Measurements from ENCODE around the gene DENND4A. TPM values are rescaled to one million over a fixed set of nuclear protein-coding genes. Genes with fewer than 3 reads are reported as not detected.

The DENND4A gene
- total RNA-seq, 4 donors from 2014 or later, result 21.6 to 54.0 (median 35.9) TPM

GRCh38 chr15:65806397-65806796 lies 14.3 kb upstream of the DENND4A start:
- Histone ChIP-seq H3K4me3 (no peak overlapping the region), H3K27ac (no peak overlapping the region), H3K4me1 (peaks cover 0 to 16% (median 0%) of the 10 kb centered on the region in 4 donors), H3K27me3 (no peaks in the 10 kb centered on the region), H3K9me3 (no peaks in the 10 kb centered on the region), H3K36me3 (no peaks in the 10 kb centered on the region)
- 40 to 75% methylated on average over 3 of the region's 3 CpGs for WGBS, 2 donors
- no peak for DNase-seq (ENCODE audit: low spot score in 2 of 2)
- TF ChIP-seq EP300 (IDR thresholded peaks at IDR 0.05) (no peak), POLR2A (IDR thresholded peaks at IDR 0.05) (no peak)
- TF ChIP-seq, protein P1, sequence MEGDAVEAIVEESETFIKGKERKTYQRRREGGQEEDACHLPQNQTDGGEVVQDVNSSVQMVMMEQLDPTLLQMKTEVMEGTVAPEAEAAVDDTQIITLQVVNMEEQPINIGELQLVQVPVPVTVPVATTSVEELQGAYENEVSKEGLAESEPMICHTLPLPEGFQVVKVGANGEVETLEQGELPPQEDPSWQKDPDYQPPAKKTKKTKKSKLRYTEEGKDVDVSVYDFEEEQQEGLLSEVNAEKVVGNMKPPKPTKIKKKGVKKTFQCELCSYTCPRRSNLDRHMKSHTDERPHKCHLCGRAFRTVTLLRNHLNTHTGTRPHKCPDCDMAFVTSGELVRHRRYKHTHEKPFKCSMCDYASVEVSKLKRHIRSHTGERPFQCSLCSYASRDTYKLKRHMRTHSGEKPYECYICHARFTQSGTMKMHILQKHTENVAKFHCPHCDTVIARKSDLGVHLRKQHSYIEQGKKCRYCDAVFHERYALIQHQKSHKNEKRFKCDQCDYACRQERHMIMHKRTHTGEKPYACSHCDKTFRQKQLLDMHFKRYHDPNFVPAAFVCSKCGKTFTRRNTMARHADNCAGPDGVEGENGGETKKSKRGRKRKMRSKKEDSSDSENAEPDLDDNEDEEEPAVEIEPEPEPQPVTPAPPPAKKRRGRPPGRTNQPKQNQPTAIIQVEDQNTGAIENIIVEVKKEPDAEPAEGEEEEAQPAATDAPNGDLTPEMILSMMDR (IDR thresholded peaks at IDR 0.05), result no peak

GRCh38 chr15:65805019-65805745 lies 13.1 kb upstream of the DENND4A start:
- no peaks in the 10 kb centered on the region for H3K9me3 ChIP-seq
- TF ChIP-seq EP300 (IDR thresholded peaks at IDR 0.05) (no peak), POLR2A (IDR thresholded peaks at IDR 0.05) (no peak)
- TF ChIP-seq, protein P1 (IDR thresholded peaks at IDR 0.05), result no peak
- no peaks in the 10 kb centered on the region for H3K27me3 ChIP-seq
- no peak for DNase-seq (ENCODE audit: low spot score in 2 of 2)
- H3K27ac ChIP-seq, result peak overlapping the region in 1 of 4 donors; percentile 38
- peaks cover 0 to 16% (median 0%) of the 10 kb centered on the region in 4 donors for H3K4me1 ChIP-seq
- WGBS, 2 donors, result 75 to 77% methylated on average over 5 of the region's 5 CpGs
- no peaks in the 10 kb centered on the region for H3K36me3 ChIP-seq
- H3K4me3 ChIP-seq, result no peak overlapping the region

DNA sequence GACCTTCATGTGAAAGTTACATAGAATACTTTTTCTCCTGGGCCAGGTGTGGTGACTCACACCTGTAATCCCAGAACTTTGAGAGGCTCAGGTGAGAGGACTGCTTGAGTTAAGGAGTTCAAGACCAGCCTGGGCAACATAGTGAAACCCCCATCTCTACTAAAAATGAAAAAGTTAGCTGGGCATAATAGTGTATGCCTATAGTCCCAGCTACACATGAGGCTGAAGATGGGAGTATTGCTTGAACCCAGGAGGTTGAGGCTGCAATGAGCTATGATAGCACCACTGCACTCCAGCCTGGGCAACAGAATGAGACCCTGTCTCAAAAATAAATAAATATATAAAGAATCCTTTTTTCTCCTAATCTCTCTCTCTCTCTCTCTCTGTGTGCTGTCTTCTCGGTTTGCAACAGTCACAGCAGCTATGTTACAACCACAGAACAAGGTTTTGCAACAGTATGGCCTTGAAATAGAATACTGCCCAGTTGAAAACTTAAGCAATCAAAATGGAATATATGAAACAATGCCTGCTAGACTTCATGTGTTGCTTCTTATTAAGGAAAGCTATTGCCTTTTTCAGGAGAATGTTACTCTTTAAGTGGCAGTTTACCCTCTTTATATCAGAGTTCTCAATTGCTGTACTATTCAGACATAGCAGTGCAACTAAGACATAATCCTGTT lies 12.3 kb upstream of the DENND4A start:
- DNase-seq (ENCODE audit: low spot score in 2 of 2), result no peak
- 45 to 48% methylated on average over 1 of the region's 1 CpG for WGBS, 2 donors

GRCh38 chr15:65801229-65801805 lies 9.2 kb upstream of the DENND4A start:
- no peak for DNase-seq (ENCODE audit: low spot score in 2 of 2)
- no peaks in the 10 kb centered on the region for H3K27me3 ChIP-seq
- WGBS, 2 donors, result 49 to 60% methylated on average over 2 of the region's 2 CpGs
- no peaks in the 10 kb centered on the region for H3K36me3 ChIP-seq
- H3K27ac ChIP-seq, result no peak overlapping the region
- no peaks in the 10 kb centered on the region for H3K9me3 ChIP-seq
- no peak overlapping the region for H3K4me3 ChIP-seq
- peaks cover 0 to 19% (median 0%) of the 10 kb centered on the region in 4 donors for H3K4me1 ChIP-seq
- TF ChIP-seq, protein P1 (IDR thresholded peaks at IDR 0.05), result no peak
- TF ChIP-seq EP300 (IDR thresholded peaks at IDR 0.05), result no peak

More for the DNA sequence above, 12.3 kb upstream of the DENND4A start:
- Histone ChIP-seq H3K4me3 (no peak overlapping the region), H3K27me3 (no peaks in the 10 kb centered on the region), H3K4me1 (peaks cover 0 to 16% (median 0%) of the 10 kb centered on the region in 4 donors), H3K36me3 (no peaks in the 10 kb centered on the region), H3K9me3 (no peaks in the 10 kb centered on the region), H3K27ac (peak overlapping the region in 1 of 4 donors; percentile 38)
- TF ChIP-seq, protein P1 (IDR thresholded peaks at IDR 0.05), result no peak
- TF ChIP-seq EP300 (IDR thresholded peaks at IDR 0.05) (peak in 1 of 2 donors; percentile 31), POLR2A (IDR thresholded peaks at IDR 0.05) (no peak)

Data from tibial nerve (tissue), 4 donors.